GM10847 (cell line): ENCODE results near the gene TNFAIP6.

Experiments
- POLR2A ChIP-seq: IDR thresholded peaks from 2 replicates; pipeline ENCODE4 v1.6.1; 2011; ENCODE audit not compliant: insufficient read length; ENCODE audit errors: extremely low read depth

TNFAIP6 gene

DNA sequence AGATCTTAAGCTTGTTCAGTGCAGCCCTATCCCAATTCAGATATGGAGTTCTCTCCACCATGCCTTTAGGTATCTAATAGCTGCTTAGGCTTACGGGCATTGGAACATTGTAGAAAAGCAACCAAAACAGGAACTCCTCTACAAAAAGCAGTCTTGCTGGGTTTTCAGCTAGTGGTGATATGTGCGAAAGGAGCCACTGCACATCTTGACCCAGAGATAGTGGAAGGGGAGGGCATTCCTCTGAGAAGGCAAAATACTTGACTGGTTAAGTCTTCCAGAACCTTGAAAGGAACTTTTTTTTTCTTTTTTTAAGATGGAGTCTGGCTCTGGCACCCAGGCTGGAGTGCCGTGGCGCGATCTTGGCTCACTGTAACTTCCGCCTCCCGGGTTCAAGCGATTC lies 2.6 kb upstream of the TNFAIP6 start:
- no peak for TF ChIP-seq POLR2A

DNA sequence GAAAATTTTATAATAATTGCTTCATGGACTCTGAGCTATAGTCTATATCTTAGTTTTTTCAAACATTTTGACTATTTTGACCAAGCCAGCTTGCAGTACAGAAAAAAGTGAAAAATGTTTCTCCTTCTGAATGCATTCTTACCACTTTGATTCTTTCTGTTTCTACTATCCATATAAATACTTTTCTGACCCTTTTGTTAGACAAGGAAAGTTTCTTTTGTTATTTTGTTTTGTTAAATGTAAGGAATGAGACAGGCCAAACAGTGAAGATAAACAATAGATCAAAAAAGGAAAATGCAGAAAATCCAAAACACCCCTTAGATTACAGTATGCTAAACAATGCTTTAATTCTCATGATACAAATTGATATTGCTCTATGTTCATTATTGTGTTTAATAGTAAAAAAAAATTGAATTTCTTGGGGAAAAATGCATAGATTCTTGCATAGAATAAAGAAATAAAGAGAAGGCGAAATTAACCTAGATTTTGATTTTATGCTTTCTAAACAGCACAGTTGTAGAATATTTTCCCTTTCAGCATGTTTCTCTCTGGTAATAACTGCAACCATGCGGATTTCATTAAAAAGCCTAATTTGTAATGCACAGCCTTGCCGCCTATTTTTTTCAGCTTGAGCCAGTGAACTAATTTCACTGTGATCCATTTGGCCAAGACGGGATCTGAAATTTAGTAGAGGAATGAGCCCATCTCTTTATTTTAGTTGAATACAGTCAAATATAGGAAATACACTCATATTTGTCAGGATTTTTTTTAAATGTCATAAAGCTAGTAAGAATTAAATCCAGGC lies 976 bp downstream of the TNFAIP6 start:
- TF ChIP-seq POLR2A = no peak

DNA sequence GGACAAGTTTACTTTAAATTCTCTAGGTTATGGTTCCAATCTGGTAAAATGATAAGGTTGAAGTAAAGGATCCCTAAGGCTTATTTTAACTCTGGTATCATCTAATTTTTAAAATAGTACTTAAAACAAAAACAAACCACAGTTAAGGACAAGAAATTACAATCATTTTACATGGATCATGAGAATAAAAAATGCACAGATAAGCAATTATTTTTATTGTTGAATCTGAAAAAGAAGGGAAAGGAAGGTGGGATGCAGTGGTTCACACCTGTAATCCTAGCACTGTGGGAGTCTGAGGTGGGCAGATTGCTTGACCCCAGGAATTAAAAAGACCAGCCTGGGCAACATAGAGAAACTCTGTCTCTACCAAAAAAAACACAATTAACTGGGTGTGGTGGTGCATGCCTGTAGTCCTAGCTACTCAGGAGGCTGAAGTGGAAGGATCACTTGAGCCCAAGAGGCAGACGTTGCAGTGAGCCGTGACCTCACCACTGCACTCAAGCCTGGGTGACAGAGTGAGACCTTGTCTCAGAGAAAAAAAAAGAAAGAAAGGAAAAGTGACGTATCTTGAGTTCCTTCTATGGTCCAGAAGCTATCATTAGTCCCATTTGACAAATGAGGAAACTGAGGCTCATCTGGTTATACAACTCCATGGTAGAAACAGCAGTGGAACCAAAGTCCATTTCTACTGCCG lies 2.5 kb downstream of the TNFAIP6 start:
- no peak for TF ChIP-seq POLR2A

DNA sequence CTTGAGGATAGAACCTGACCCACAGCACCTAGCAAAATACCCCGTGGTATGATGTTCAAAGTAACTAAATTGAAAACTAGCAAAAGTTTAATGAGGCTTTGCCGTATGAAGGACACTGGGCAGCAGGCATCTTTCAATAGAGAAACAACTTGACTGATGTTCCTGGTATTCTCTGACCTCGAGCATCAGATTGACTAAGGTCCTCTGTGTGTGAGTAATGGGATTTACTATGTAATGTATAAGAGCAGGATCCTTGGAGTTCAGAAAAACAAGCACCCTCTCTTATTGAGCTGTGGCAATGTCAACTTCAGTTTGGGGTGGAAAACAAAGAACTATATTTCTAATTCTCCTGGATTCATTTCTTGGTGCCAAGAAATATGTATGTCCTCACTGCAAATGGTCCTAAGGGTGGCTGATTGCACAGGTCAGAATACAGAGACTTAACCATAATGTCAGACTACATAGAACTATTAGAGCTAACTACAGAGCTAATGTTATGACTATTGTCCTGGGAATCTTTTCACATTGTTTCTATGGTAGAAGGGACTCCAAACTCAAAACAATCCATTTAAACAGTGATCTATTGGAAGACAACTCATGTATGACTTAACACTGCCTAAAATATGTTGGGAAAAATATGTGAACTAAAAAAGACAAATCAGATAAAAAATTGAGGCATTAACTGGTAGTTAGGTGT lies 4.4 kb downstream of the TNFAIP6 start:
- TF ChIP-seq POLR2A = no peak

DNA sequence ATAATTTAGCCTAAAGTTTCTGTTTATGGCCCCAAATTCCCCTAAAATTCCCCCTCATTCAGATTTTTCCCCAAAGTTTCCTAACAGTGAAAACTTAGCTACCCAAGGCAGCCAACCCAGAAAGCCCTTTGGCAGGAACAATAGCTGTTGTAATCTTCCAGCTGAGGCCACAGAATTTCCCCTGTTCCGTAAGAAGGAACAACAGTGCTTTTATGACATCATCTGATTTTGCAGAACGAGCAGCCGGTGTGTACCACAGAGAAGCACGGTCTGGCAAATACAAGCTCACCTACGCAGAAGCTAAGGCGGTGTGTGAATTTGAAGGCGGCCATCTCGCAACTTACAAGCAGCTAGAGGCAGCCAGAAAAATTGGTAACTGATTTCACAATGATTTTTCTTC lies 6.3 kb downstream of the TNFAIP6 start:
- no peak for TF ChIP-seq POLR2A

DNA sequence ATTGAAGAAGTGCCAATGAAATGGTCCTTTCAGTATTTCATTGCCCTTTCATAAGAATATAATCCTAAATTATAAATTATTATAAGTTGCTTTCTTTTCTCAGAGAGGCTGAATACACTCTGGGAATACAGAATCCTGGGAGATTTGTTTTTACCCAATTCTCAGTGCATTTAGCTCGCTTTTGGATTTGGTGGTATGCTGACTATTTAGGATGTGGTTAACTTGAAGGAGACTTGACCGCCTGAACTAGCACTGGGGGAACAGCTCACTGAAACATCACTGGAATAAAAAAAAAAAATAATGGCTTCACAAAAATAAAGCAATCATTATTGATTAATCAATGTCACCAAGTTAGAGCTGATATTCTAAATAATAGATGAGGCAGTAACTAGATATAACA lies 10.2 kb downstream of the TNFAIP6 start:
- TF ChIP-seq POLR2A = no peak

DNA sequence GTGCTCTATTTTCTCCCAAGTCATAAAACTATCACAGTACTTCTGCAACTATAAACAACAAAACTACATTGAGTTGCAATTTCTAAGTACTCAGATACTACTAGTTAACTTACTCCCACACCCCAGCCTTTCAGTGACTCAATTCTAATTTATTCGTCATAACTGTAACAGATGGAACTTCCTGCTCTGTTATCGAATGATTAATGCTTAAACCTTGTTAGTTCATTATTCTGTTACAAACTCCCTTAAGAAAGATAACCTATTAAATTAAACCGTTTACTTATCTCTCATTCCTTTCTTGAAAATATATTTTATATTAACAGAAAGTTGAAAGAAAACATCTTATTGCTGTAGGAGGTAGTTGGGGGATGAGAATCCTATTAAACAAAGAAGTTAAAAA lies 17.0 kb downstream of the TNFAIP6 start:
- TF ChIP-seq POLR2A = no peak

DNA sequence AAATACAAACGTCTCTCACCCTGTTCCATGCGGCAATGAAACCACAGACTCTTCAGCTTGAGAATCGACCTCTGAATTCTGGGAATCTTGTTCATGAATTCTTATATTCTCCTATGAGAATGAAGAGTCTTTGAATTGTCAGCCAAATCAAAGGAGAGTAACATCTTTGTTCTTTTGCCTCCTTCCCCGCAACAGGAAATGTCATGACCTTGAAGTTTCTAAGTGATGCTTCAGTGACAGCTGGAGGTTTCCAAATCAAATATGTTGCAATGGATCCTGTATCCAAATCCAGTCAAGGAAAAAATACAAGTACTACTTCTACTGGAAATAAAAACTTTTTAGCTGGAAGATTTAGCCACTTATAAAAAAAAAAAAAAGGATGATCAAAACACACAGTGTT lies 21.8 kb downstream of the TNFAIP6 start:
- TF ChIP-seq POLR2A = no peak

DNA sequence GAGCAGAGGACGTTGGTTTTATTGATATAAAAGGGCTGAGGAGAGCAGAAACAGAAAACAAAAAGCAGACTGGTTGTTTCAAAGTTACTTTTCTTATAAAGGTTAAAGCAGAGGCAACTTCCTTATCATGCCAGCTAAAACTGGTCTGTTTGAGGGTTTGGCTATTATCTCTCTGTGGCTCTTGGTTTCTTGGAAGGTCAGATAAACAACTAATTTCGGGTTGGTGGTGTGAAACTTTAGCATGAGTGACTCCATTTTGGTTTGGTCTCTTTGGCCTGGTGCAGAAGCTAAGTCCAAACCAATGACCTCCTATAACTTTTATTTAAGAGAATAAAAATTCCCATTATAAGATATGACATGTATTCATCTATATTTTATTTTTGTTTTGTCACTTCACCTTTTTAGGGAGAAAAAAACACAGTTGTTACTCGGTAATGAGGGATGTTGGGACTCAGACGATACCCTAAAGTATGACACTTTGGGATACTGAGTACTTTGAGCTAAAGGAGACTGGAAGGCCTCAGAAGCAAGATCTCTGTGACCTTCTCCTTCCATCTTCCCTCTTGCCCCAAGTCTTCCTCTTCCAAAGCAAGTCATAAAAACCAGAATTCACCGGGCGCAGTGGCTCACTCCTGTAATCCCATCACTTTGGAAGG lies 23.3 kb downstream of the TNFAIP6 start:
- no peak for TF ChIP-seq POLR2A

DNA sequence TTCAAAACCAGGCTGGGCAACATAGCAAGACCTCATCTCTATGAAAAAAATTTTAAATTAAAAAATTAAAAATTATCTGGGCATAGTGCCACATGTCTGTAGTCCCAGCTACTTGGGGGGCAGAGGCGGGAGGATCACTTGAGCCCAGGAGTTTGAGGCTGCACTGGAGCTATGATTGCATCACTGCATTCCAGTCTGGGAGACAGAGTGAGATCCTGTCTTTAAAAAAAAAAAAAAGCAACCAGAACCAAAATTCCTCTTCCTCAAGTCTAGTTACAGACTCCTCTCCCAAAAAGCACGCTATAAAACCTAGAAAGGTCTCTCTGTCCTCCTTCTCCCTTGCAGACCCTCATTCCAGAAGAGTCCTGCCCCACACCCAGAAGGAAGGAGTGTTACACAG lies 23.9 kb downstream of the TNFAIP6 start:
- no peak for TF ChIP-seq POLR2A

DNA sequence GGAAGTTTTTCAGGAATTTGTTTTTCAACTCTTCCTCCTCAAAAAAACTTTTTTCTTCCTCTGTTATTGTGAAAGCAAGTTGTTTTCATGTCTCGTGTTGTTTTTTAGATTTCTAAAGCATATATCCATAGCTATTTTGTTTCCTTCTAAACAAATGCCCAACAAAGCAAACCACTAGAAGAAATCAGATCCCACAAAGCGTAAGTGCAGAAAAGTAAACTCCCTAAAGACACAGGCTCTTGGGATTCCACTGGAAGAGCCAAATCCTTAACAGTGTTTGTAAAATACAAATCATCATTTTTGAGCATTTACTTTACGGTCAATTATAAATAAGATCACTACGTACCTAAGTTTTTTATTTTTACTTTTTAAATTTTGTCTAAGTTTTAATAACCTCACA lies 30.6 kb downstream of the TNFAIP6 start:
- TF ChIP-seq POLR2A = no peak

DNA sequence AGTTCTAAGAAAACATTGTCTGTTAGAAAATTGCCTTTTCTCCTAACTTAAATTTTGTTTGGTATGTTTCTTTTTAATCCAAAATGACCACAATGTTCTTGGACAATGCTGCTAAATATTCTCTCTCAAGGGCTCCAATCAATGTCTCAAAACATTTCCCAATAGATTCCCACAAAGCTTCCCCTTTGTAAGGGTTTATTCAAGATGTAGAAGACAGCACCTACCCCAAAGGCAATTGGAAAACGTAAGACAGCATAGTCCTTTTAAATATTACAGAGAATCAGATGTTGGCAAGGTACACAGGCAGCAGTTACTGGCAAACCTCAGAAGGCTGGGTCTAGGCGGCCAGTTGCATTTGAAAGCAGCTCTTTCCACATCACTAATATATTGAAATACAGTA lies 34.0 kb downstream of the TNFAIP6 start:
- no peak for TF ChIP-seq POLR2A

DNA sequence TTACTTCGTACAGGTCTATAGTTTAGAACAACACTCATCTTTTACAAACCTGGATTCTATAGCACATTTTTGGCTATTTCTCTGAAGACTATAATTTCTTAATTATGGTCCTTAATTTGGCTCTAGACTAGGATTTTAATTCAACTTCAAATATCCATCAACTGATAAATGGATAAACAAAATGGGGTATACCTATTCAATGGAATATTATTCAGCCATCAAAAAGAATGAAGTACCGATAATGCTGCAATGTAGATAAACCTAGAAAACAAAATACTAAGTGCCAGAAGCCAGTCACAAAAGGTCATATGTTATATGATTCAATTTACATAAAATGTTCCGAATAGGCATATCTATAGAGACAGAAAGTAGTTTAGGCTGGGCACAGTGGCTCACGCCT lies 37.1 kb downstream of the TNFAIP6 start:
- no peak for TF ChIP-seq POLR2A

DNA sequence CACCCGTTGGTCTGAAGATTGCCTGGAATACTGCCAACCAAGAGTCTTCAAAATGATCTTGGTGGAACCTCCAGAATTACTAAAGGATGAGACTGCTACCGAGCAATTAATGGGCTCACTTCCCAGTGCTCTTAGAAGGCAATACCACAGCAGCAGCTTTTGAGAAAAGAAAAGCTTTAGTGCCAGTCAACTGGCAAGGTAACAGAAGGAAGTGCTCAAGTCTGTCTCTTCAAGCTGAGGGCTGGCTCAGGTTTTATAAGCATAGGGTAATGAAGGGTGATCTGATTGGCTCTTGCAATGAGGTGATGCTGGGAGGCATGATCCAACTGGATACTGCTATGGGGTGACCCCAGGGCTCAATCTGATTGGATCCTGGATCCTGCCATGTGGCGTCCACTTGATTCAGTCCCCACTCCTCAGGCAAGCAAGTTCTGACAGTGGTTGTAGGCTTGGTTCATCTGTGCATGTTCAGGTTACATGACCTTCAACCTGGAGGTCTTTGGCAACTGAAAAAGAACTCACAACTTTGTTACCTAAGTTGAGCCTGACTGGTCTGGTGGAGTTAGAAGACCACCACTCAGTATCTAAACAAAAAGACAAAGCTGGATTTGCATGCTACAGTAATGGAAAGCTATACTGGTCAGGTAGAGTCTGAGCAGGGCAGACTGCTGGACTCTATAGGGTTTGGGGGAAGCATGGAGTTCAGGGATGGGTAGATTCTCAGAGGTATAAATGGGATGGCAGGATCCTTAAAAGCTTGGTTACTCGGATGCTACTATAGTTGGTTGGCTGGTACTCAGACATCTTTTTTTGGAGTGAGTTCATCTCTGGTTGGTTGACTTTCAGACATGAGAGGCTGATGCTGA lies 38.4 kb downstream of the TNFAIP6 start:
- TF ChIP-seq POLR2A = no peak

DNA sequence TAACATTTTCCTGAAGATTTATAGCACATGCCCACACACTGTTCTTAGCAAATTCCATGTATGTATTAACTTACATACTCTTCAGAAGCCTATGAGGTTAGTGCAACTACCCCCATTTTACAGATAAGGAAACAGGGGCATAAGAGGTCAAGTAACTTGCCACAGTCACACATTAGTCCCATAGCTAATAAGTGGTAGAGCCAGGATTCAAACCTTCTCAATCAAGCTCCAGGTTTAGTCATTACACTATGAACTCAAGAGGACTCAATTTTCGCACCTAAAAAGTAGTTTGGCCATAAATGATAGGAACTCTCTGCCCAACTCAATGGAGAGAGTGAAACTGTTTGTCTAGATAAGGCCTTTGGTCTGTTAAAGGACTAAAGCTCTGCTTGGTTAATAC lies 42.6 kb downstream of the TNFAIP6 start:
- TF ChIP-seq POLR2A = no peak
